PFSK-1 (cell line): Measurements from ENCODE around the gene MAP2K5.

ENCODE experiments used
- FOXP2 ChIP-seq: optimal IDR thresholded peaks from 2 replicates; pipeline ENCODE3; 2011; ENCODE audit warnings: borderline replicate concordance, control low read depth, inconsistent platforms; ENCODE audit not compliant: insufficient read depth; ENCODE audit errors: extremely low read length, extremely low read depth
- POLR2AphosphoS5 ChIP-seq: IDR thresholded peaks from 2 replicates; pipeline ENCODE4 v1.6.1; 2012; ENCODE audit warnings: low read depth, mild to moderate bottlenecking, control low read depth, low read length, moderate library complexity
- REST ChIP-seq, 2 experiments: IDR thresholded peaks; 2 replicates each; pipeline versions ENCODE4 v1.6.1 to v1.8.0; 2011 to 2012; ENCODE audit warnings: low read depth in 2 of 2, low read length in 2 of 2, control low read depth in 1 of 2, inconsistent platforms in 1 of 2, mild to moderate bottlenecking in 1 of 2, moderate library complexity in 1 of 2; ENCODE audit not compliant: insufficient read depth in 1 of 2
- SIN3A ChIP-seq: IDR thresholded peaks from 2 replicates; pipeline ENCODE4 v1.6.1; 2012; ENCODE audit warnings: mild to moderate bottlenecking, low read length, moderate library complexity, borderline replicate concordance; ENCODE audit not compliant: insufficient read depth
- TAF1 ChIP-seq: IDR thresholded peaks from 2 replicates; pipeline ENCODE4 v1.6.1; 2012; ENCODE audit warnings: low read length, control low read depth, borderline replicate concordance; ENCODE audit not compliant: insufficient read depth

MAP2K5 gene

GRCh38 chr15:67701669-67702068, 159.2 kb downstream of the MAP2K5 start:
- TF ChIP-seq SIN3A (no peak), POLR2AphosphoS5 (no peak), FOXP2 (no peak), TAF1 (no peak), REST (IDR thresholded peaks at IDR 0.05; ENCODE audit: insufficient read depth in 1 of 2, low read depth in 2 of 2, low read length in 2 of 2) (no peak)

GRCh38 chr15:67707520-67708283, 165.2 kb downstream of the MAP2K5 start:
- TF ChIP-seq TAF1 (no peak), SIN3A (no peak), REST (IDR thresholded peaks at IDR 0.05; ENCODE audit: insufficient read depth in 1 of 2, low read depth in 2 of 2, low read length in 2 of 2) (no peak), POLR2AphosphoS5 (no peak), FOXP2 (no peak)

GRCh38 chr15:67708500-67708899, 166.0 kb downstream of the MAP2K5 start:
- no peak for TF ChIP-seq SIN3A
- no peak for TF ChIP-seq FOXP2
- TF ChIP-seq TAF1 = no peak
- no peak for TF ChIP-seq REST (IDR thresholded peaks at IDR 0.05; ENCODE audit: insufficient read depth in 1 of 2, low read depth in 2 of 2, low read length in 2 of 2)
- no peak for TF ChIP-seq POLR2AphosphoS5

- TF ChIP-seq REST (IDR thresholded peaks at IDR 0.05; ENCODE audit: insufficient read depth in 1 of 2, low read depth in 2 of 2, low read length in 2 of 2) (no peak), TAF1 (no peak), SIN3A (no peak), POLR2AphosphoS5 (no peak), FOXP2 (no peak)
Observed at GRCh38 chr15:67715170-67715569, 172.7 kb downstream of the MAP2K5 start.
